Heart left ventricle (tissue), 13 donors: ENCODE measurements around the gene CCDC191.

Experiments
- CTCF ChIP-seq, 12 donors: fragments of 200-600 bp; sonication (generic) in 4 of 12; IDR thresholded peaks; one replicate each; pipeline versions ENCODE4 v1.5.0 to v1.8.0; 2018 to 2022; ENCODE audit warnings: antibody characterized with exemption in 12 of 12, mild to moderate bottlenecking in 5 of 12
- POLR2A ChIP-seq, 2 donors: fragments of 450-650 bp; IDR thresholded peaks; one replicate each; pipeline ENCODE4 v1.6.1; 2017; ENCODE audit warnings: antibody characterized with exemption in 2 of 2, mild to moderate bottlenecking in 2 of 2, moderate library complexity in 2 of 2
- donor health status: ischemic (EF 13 %, LVEDD 7.1; RV severe dilation, severe dysfunction).
- donor health status: DM: no; HTN: yes; CAD: no.
- donor health status: DM: no; HTN: no; CAD: no.
- donor health status: ischemic (EF 25% LVEDD 6.9; RV normal size, moderate dysfunction).
- donor health status: ischemic (EF 25% LVEDD 5.7; RV mildly dilated, moderate dysfunction).
- donor health status: ischemic (EF 35%, LVEDD 5.7; RV mildly dilated, moderate dysfunction).
- donor health status: nonischemic (EF 11% LVEDD 7.7; RV severe dilation, severe dysfunction).
- donor health status: DM: yes; HTN: yes; CAD: no.
- donor health status: PGD.
- donor health status: ischemic (EF 29% LVEDD 5.4; RV normal size, mild dysfunction).
- donor health status: nonischemic (EF 23%, LVEDD 6.1; RV moderate dilation, normal function).

- TF ChIP-seq POLR2A (IDR thresholded peaks at IDR 0.05) (no peak), CTCF (IDR thresholded peaks at IDR 0.05) (no peak)
Measured at GRCh38 chr3:114025451-114025850, 30.9 kb downstream of the CCDC191 start.
